Measurements from ENCODE around the gene MAP9. TPM values are rescaled to one million over a fixed set of nuclear protein-coding genes. Genes with fewer than 3 reads are reported as not detected.

MAP9 gene
- total and polyA plus RNA-seq, 7 donors = 0.69 to 17.1 (median 9.7) TPM

DNA sequence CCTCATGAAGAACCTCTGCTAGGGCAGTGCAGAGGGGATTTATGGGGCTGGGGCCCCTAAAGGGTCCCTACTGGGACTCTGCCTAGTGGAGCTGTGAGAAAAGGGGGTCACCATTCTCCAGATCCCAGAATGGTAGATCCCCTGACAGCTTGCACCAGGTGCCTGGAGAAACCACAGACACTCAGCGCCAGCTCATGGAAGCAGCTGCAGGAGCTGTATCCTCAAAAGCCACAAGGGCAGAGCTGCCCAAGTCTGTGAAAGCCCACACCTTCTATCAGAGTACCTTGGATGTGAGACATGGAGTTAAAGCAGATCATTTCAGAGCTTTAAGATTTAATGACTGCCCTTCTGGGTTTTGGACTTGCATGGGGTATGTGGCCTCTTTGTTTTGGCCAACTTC is 38.6 kb downstream of the MAP9 start:
- Histone ChIP-seq H3K27me3 (no peaks in the 10 kb centered on the region), H3K36me3 (no peaks in the 10 kb centered on the region), H3K27ac (no peak overlapping the region), H3K4me3 (no peak overlapping the region), H3K9me3 (no peaks in the 10 kb centered on the region), H3K4me1 (no peaks in the 10 kb centered on the region)
- intact Hi-C loops (cut with DNase I) = no loop called here
- no peak for DNase-seq
- 90 to 97% methylated on average over 1 of the region's 1 CpG for WGBS, 2 donors
- TF ChIP-seq, protein P1, sequence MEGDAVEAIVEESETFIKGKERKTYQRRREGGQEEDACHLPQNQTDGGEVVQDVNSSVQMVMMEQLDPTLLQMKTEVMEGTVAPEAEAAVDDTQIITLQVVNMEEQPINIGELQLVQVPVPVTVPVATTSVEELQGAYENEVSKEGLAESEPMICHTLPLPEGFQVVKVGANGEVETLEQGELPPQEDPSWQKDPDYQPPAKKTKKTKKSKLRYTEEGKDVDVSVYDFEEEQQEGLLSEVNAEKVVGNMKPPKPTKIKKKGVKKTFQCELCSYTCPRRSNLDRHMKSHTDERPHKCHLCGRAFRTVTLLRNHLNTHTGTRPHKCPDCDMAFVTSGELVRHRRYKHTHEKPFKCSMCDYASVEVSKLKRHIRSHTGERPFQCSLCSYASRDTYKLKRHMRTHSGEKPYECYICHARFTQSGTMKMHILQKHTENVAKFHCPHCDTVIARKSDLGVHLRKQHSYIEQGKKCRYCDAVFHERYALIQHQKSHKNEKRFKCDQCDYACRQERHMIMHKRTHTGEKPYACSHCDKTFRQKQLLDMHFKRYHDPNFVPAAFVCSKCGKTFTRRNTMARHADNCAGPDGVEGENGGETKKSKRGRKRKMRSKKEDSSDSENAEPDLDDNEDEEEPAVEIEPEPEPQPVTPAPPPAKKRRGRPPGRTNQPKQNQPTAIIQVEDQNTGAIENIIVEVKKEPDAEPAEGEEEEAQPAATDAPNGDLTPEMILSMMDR (IDR thresholded peaks at IDR 0.05) = no peak
- TF ChIP-seq POLR2AphosphoS5 (IDR thresholded peaks at IDR 0.05) (no peak), EP300 (IDR thresholded peaks at IDR 0.05) (no peak)

DNA sequence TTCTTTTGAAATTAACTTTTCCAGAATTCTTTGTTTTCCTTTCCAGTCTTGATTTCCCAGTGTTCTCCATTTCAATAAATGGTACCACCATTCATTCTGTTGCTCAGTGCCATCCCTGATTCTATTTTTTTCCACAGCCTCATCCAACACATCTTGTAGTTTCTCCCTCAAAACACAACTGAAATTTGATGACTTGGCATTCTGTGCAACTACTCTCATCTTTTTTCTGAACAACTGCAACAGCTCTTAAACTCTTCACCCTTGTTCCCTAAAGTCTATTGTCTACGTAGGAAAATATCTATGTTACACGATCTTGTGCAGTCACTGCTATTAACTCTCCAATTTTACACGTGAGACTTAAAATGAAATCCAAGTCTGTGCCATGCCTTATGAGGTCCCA is 40.5 kb downstream of the MAP9 start:
- TF ChIP-seq POLR2AphosphoS5 (IDR thresholded peaks at IDR 0.05) = no peak
- TF ChIP-seq POLR2A (IDR thresholded peaks at IDR 0.05) = no peak
- TF ChIP-seq, protein P1 (IDR thresholded peaks at IDR 0.05) = no peak
- no peak for TF ChIP-seq EP300 (IDR thresholded peaks at IDR 0.05)
- DNase-seq = no peak
- Histone ChIP-seq H3K4me3 (no peak overlapping the region), H3K4me1 (no peaks in the 10 kb centered on the region), H3K36me3 (no peaks in the 10 kb centered on the region), H3K9me3 (no peaks in the 10 kb centered on the region), H3K27me3 (no peaks in the 10 kb centered on the region), H3K27ac (no peak overlapping the region)
- WGBS, 2 donors = 92 to 94% methylated on average over 3 of the region's 3 CpGs
- intact Hi-C loops (cut with DNase I) = no loop called here

DNA sequence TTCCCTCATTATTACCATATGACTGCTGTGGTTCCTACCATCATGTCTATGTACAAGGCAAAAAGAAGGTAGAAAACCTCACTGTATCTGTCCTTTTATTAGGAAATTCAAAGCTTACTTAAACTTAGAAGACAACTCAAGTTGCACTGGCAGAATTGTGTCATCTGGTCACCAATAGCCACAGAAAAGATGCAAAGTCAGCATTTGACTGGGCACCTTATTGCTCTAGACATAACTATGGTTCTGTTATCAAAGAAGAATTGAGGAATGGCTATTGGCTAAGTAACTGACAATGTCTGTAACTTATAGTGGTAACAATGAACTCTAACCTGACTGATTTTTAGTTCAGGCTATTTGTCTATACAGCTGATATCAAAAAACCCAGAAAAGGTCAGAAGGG is 45.3 kb downstream of the MAP9 start:
- H3K4me3 ChIP-seq = no peak overlapping the region
- no peaks in the 10 kb centered on the region for H3K9me3 ChIP-seq
- H3K27me3 ChIP-seq = no peaks in the 10 kb centered on the region
- DNase-seq = no peak
- no peak for TF ChIP-seq POLR2A (IDR thresholded peaks at IDR 0.05)
- TF ChIP-seq, protein P1 (IDR thresholded peaks at IDR 0.05) = no peak
- TF ChIP-seq POLR2AphosphoS5 (IDR thresholded peaks at IDR 0.05) = no peak
- TF ChIP-seq EP300 (IDR thresholded peaks at IDR 0.05) = no peak
- H3K4me1 ChIP-seq = no peaks in the 10 kb centered on the region
- no peaks in the 10 kb centered on the region for H3K36me3 ChIP-seq
- intact Hi-C loops (cut with DNase I) = no loop called here
- H3K27ac ChIP-seq = no peak overlapping the region

DNA sequence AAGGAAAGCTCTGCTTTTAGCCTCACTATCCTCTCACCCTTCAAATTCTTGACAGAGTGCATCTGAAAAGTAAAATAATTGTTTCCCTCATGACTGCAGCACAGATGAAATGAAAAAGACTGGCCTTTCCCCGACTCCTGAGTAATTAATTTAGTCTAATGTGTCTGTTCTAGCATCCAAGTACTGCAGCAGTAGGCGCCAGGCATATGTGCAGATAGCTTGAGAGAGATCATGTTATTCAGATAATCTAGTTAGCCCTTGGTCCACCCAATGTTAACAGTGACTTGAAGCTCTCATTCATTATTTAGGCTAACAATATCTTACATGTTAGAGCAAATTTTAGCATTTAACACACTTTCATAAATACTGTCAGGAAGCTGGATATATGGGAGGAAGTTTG is 54.0 kb downstream of the MAP9 start:
- TF ChIP-seq, protein P1 (IDR thresholded peaks at IDR 0.05) = no peak
- TF ChIP-seq POLR2AphosphoS5 (IDR thresholded peaks at IDR 0.05) (no peak), EP300 (IDR thresholded peaks at IDR 0.05) (no peak), POLR2A (IDR thresholded peaks at IDR 0.05) (no peak)
- WGBS, 2 donors = 76 to 84% methylated on average over 2 of the region's 2 CpGs
- H3K36me3 ChIP-seq = no peaks in the 10 kb centered on the region
- H3K4me1 ChIP-seq = no peaks in the 10 kb centered on the region
- H3K27ac ChIP-seq = no peak overlapping the region
- intact Hi-C loops (cut with DNase I) = no loop called here
- peaks cover 0 to 3% (median 0%) of the 10 kb centered on the region in 4 donors for H3K9me3 ChIP-seq
- DNase-seq = no peak
- no peaks in the 10 kb centered on the region for H3K27me3 ChIP-seq
- no peak overlapping the region for H3K4me3 ChIP-seq

DNA sequence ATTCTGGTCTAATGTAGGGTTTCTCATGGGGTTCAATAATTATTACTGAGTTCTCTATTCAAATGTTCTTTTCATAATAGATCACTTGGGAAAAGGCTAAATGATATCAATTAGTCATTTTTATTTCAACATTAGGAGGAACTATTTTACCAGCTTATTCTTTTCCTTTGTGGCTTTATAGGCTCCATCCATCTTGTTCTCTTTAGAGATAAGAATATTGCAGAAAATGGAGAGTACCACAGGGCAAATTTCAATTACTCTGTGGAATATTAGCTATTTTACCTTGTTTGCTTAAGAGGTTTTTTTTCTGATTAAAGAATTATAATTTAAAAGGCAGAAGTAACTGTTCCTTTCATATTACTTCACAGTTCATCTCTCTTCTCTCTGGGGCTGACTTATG is 55.8 kb downstream of the MAP9 start:
- no peaks in the 10 kb centered on the region for H3K27me3 ChIP-seq
- H3K9me3 ChIP-seq = peaks cover 0 to 3% (median 0%) of the 10 kb centered on the region in 4 donors
- no peak overlapping the region for H3K27ac ChIP-seq
- no peak for DNase-seq
- H3K4me1 ChIP-seq = no peaks in the 10 kb centered on the region
- TF ChIP-seq POLR2A (IDR thresholded peaks at IDR 0.05) (no peak), EP300 (IDR thresholded peaks at IDR 0.05) (no peak), POLR2AphosphoS5 (IDR thresholded peaks at IDR 0.05) (no peak)
- TF ChIP-seq, protein P1 (IDR thresholded peaks at IDR 0.05) = no peak
- H3K4me3 ChIP-seq = no peak overlapping the region
- no peaks in the 10 kb centered on the region for H3K36me3 ChIP-seq
- intact Hi-C loops (cut with DNase I) = no loop called here

Data from sigmoid colon (tissue), 7 donors.